Measurements from ENCODE around the gene ZNF550. TPM values are rescaled to one million over a fixed set of nuclear protein-coding genes. Genes with fewer than 3 reads are reported as not detected.
"Not testable (repeated sequence)": the region's sequence is repeated elsewhere in the genome, so short reads cannot be mapped to it uniquely, and the experiment has no call there.

Gene ZNF550
- total and polyA plus RNA-seq, 9 donors, result 8.2 to 13.9 (median 10.9) TPM

- DNase-seq, result no peak
- Histone ChIP-seq H3K27me3 (ENCODE audit: control insufficient read depth, insufficient read depth, low read length) (no peaks in the 10 kb centered on the region), H3K27ac (ENCODE audit: low read length) (no peak overlapping the region), H3K4me1 (ENCODE audit: control insufficient read depth, insufficient read depth, low read length) (no peaks in the 10 kb centered on the region), H3K36me3 (ENCODE audit: control insufficient read depth, insufficient read depth, low read length) (peaks cover 65% of the 10 kb centered on the region), H3K9me3 (replicated peaks; ENCODE audit: control insufficient read depth, low read depth, low read length) (peaks cover 72% of the 10 kb centered on the region), H3K4me3 (ENCODE audit: low read length) (no peak overlapping the region)
- no CpG with 5 or more reads among the region's 1 CpG for WGBS (ENCODE audit: insufficient coverage)
Measured at GRCh38 chr19:57546513-57546912, 13.2 kb downstream of the ZNF550 start.

GRCh38 chr19:57537953-57538547 lies 21.6 kb downstream of the ZNF550 start:
- Histone ChIP-seq H3K27me3 (ENCODE audit: control insufficient read depth, insufficient read depth, low read length) (no peaks in the 10 kb centered on the region), H3K4me1 (ENCODE audit: control insufficient read depth, insufficient read depth, low read length) (no peaks in the 10 kb centered on the region), H3K36me3 (ENCODE audit: control insufficient read depth, insufficient read depth, low read length) (peaks cover 74% of the 10 kb centered on the region), H3K9me3 (replicated peaks; ENCODE audit: control insufficient read depth, low read depth, low read length) (peaks cover 85% of the 10 kb centered on the region), H3K27ac (ENCODE audit: low read length) (no peak overlapping the region), H3K4me3 (ENCODE audit: low read length) (no peak overlapping the region)
- WGBS (ENCODE audit: insufficient coverage), result no CpG with 5 or more reads among the region's 7 CpGs
- DNase-seq, result no peak

GRCh38 chr19:57527136-57527881 lies 32.4 kb downstream of the ZNF550 start, which contains the start of gene ZNF549:
Gene ZNF549 (plus strand): TSS chr19:57527356. CDS start chr19:57527574, 218 bp downstream.
- Histone ChIP-seq H3K27ac (ENCODE audit: low read length) (peak within 1 kb of the TSS; percentile 60), H3K4me1 (ENCODE audit: control insufficient read depth, insufficient read depth, low read length) (peaks cover 8% of the 10 kb centered on the region)
- under 1% methylated on average over 58 of the region's 64 CpGs for WGBS (ENCODE audit: insufficient coverage)

GRCh38 chr19:57518021-57518420 lies 41.6 kb downstream of the ZNF550 start:
- DNase-seq; H3K4me3 ChIP-seq (ENCODE audit: low read length); H3K4me1 ChIP-seq (ENCODE audit: control insufficient read depth, insufficient read depth, low read length); H3K27ac ChIP-seq (ENCODE audit: low read length); H3K27me3 ChIP-seq (ENCODE audit: control insufficient read depth, insufficient read depth, low read length): not testable (repeated sequence)
- H3K36me3 ChIP-seq (ENCODE audit: control insufficient read depth, insufficient read depth, low read length), result peaks cover 12% of the 10 kb centered on the region
- 96% methylated on average over 3 of the region's 4 CpGs for WGBS (ENCODE audit: insufficient coverage)
- peaks cover 13% of the 10 kb centered on the region for H3K9me3 ChIP-seq (replicated peaks; ENCODE audit: control insufficient read depth, low read depth, low read length)

More at GRCh38 chr19:57527136-57527881, 32.4 kb downstream of the ZNF550 start, which contains the start of gene ZNF549:
- peak; percentile 97 for DNase-seq
- peak within 1 kb of the TSS; percentile 99 for H3K4me3 ChIP-seq (ENCODE audit: low read length)
- H3K36me3 ChIP-seq (ENCODE audit: control insufficient read depth, insufficient read depth, low read length), result peaks cover 10% of the 10 kb centered on the region
- no peaks in the 10 kb centered on the region for H3K27me3 ChIP-seq (ENCODE audit: control insufficient read depth, insufficient read depth, low read length)
- H3K9me3 ChIP-seq (replicated peaks; ENCODE audit: control insufficient read depth, low read depth, low read length), result peaks cover 13% of the 10 kb centered on the region

- H3K4me1 ChIP-seq (ENCODE audit: control insufficient read depth, insufficient read depth, low read length), result no peaks in the 10 kb centered on the region
- 96% methylated on average over 5 of the region's 5 CpGs for WGBS (ENCODE audit: insufficient coverage)
- no peak overlapping the region for H3K4me3 ChIP-seq (ENCODE audit: low read length)
- peaks cover 30% of the 10 kb centered on the region for H3K9me3 ChIP-seq (replicated peaks; ENCODE audit: control insufficient read depth, low read depth, low read length)
- no peak for DNase-seq
- H3K27ac ChIP-seq (ENCODE audit: low read length), result no peak overlapping the region
- H3K27me3 ChIP-seq (ENCODE audit: control insufficient read depth, insufficient read depth, low read length), result no peaks in the 10 kb centered on the region
- H3K36me3 ChIP-seq (ENCODE audit: control insufficient read depth, insufficient read depth, low read length), result peaks cover 12% of the 10 kb centered on the region
Measured at GRCh38 chr19:57515255-57515654, 44.4 kb downstream of the ZNF550 start.

- whole genome bisulfite sequencing (ENCODE audit: insufficient coverage), result 98% methylated on average over 5 of the region's 6 CpGs
- peaks cover 39% of the 10 kb centered on the region for H3K9me3 ChIP-seq (replicated peaks; ENCODE audit: control insufficient read depth, low read depth, low read length)
Measured at GRCh38 chr19:57512845-57513244, 46.8 kb downstream of the ZNF550 start.

GRCh38 chr19:57511484-57511883 lies 48.2 kb downstream of the ZNF550 start:
- Histone ChIP-seq H3K9me3 (replicated peaks; ENCODE audit: control insufficient read depth, low read depth, low read length) (peaks cover 45% of the 10 kb centered on the region), H3K4me1 (ENCODE audit: control insufficient read depth, insufficient read depth, low read length) (no peaks in the 10 kb centered on the region), H3K4me3 (ENCODE audit: low read length) (no peak overlapping the region), H3K27me3 (ENCODE audit: control insufficient read depth, insufficient read depth, low read length) (no peaks in the 10 kb centered on the region), H3K36me3 (ENCODE audit: control insufficient read depth, insufficient read depth, low read length) (peaks cover 19% of the 10 kb centered on the region), H3K27ac (ENCODE audit: low read length) (no peak overlapping the region)
- DNase-seq, result no peak

More at GRCh38 chr19:57512845-57513244, 46.8 kb downstream of the ZNF550 start:
- Histone ChIP-seq H3K4me1 (ENCODE audit: control insufficient read depth, insufficient read depth, low read length) (no peaks in the 10 kb centered on the region), H3K27ac (ENCODE audit: low read length) (no peak overlapping the region), H3K36me3 (ENCODE audit: control insufficient read depth, insufficient read depth, low read length) (peaks cover 12% of the 10 kb centered on the region), H3K27me3 (ENCODE audit: control insufficient read depth, insufficient read depth, low read length) (no peaks in the 10 kb centered on the region), H3K4me3 (ENCODE audit: low read length) (no peak overlapping the region)
- DNase-seq, result no peak

- H3K9me3 ChIP-seq (replicated peaks; ENCODE audit: control insufficient read depth, low read depth, low read length), result peaks cover 52% of the 10 kb centered on the region
- H3K4me3 ChIP-seq (ENCODE audit: low read length), result no peak overlapping the region
- H3K36me3 ChIP-seq (ENCODE audit: control insufficient read depth, insufficient read depth, low read length), result peaks cover 45% of the 10 kb centered on the region
- no peak overlapping the region for H3K27ac ChIP-seq (ENCODE audit: low read length)
- WGBS (ENCODE audit: insufficient coverage), result 92% methylated on average over 4 of the region's 4 CpGs
- H3K4me1 ChIP-seq (ENCODE audit: control insufficient read depth, insufficient read depth, low read length), result no peaks in the 10 kb centered on the region
- no peaks in the 10 kb centered on the region for H3K27me3 ChIP-seq (ENCODE audit: control insufficient read depth, insufficient read depth, low read length)
- DNase-seq, result no peak
Measured at GRCh38 chr19:57506163-57506562, 53.5 kb downstream of the ZNF550 start.

GRCh38 chr19:57500400-57500799 lies 59.3 kb downstream of the ZNF550 start:
- Histone ChIP-seq H3K4me3 (ENCODE audit: low read length) (peak overlapping the region; percentile 24), H3K9me3 (replicated peaks; ENCODE audit: control insufficient read depth, low read depth, low read length) (peaks cover 30% of the 10 kb centered on the region), H3K36me3 (ENCODE audit: control insufficient read depth, insufficient read depth, low read length) (peaks cover 22% of the 10 kb centered on the region)
- not testable (repeated sequence) for H3K4me1 ChIP-seq (ENCODE audit: control insufficient read depth, insufficient read depth, low read length); H3K27me3 ChIP-seq (ENCODE audit: control insufficient read depth, insufficient read depth, low read length); H3K27ac ChIP-seq (ENCODE audit: low read length)
- WGBS (ENCODE audit: insufficient coverage), result 0% methylated on average over 1 of the region's 4 CpGs
- DNase-seq, result peak; percentile 19

GRCh38 chr19:57499680-57500395 lies 59.8 kb downstream of the ZNF550 start, which contains the start of gene ZNF773:
Gene ZNF773 (plus strand): TSS chr19:57499938. CDS start chr19:57500081, 143 bp downstream.
- H3K27ac ChIP-seq (ENCODE audit: low read length), result peak within 1 kb of the TSS; percentile 80
- not testable (repeated sequence) for H3K27me3 ChIP-seq (ENCODE audit: control insufficient read depth, insufficient read depth, low read length); H3K4me1 ChIP-seq (ENCODE audit: control insufficient read depth, insufficient read depth, low read length)
- WGBS (ENCODE audit: insufficient coverage), result under 1% methylated on average over 50 of the region's 69 CpGs
- peaks cover 29% of the 10 kb centered on the region for H3K9me3 ChIP-seq (replicated peaks; ENCODE audit: control insufficient read depth, low read depth, low read length)
- DNase-seq, result peak; percentile 98
- peaks cover 17% of the 10 kb centered on the region for H3K36me3 ChIP-seq (ENCODE audit: control insufficient read depth, insufficient read depth, low read length)
- H3K4me3 ChIP-seq (ENCODE audit: low read length), result peak within 1 kb of the TSS; percentile 63

Measured in muscle of leg (tissue), 11 donors.